Activated T-cell treated with anti-CD3 and anti-CD28 coated beads, Interleukin-2, amount 50 U/mL, for 4 hours (primary cell): ENCODE measurements around the gene MYO6. TPM values are rescaled to one million over a fixed set of nuclear protein-coding genes. Genes with fewer than 3 reads are reported as not detected.

Source experiments
- ATAC-seq, 2 donors: fragments of 200-7000 bp; cut with Tn5 transposase; one replicate each; pipeline ENCODE4 v1.10.0; 2021
- DNase-seq: peaks from one replicate; pipeline ENCODE4 v3.0.0-alpha.2; 2020
- H3K27me3 Mint-ChIP-seq: one replicate; pipeline ENCODE4 v1.8.0; 2021; ENCODE audit warnings: low read depth, mixed read lengths
- H3K36me3 Mint-ChIP-seq: one replicate; pipeline ENCODE4 v1.8.0; 2022; ENCODE audit warnings: mixed read lengths; ENCODE audit not compliant: insufficient read depth
- H3K4me1 Mint-ChIP-seq: one replicate; pipeline ENCODE4 v1.8.0; 2021; ENCODE audit warnings: low read depth, mixed read lengths
- H3K4me3 Mint-ChIP-seq: one replicate; pipeline ENCODE4 v1.8.0; 2021; ENCODE audit warnings: mild to moderate bottlenecking, moderate library complexity, mixed read lengths
- H3K9me3 Mint-ChIP-seq: one replicate; pipeline ENCODE4 v1.8.0; 2021; ENCODE audit warnings: mixed read lengths
- total RNA-seq, 3 donors: library from RNA; stranded (reverse); gene quantifications; one replicate each; pipeline ENCODE4 v1.2.1, GENCODE V29; 2021

MYO6 gene
- total RNA-seq, 3 donors from 2014 or later: 0.71 to 1.0 (median 0.92) TPM

- Mint-ChIP-seq H3K27me3 (no peaks in the 10 kb centered on the region), H3K9me3 (no peaks in the 10 kb centered on the region), H3K4me1 (no peaks in the 10 kb centered on the region), H3K4me3 (no peak overlapping the region), H3K36me3 (no peaks in the 10 kb centered on the region)
- ATAC-seq (no peak), DNase-seq (no peak)
Measured at GRCh38 chr6:75794351-75794846, 45.4 kb downstream of the MYO6 start.

GRCh38 chr6:75794954-75795739 is 46.1 kb downstream of the MYO6 start:
- H3K9me3 Mint-ChIP-seq: no peaks in the 10 kb centered on the region
- H3K36me3 Mint-ChIP-seq: no peaks in the 10 kb centered on the region
- ATAC-seq: no peak
- H3K4me3 Mint-ChIP-seq: no peak overlapping the region
- no peaks in the 10 kb centered on the region for H3K4me1 Mint-ChIP-seq
- H3K27me3 Mint-ChIP-seq: no peaks in the 10 kb centered on the region
- no peak for DNase-seq

GRCh38 chr6:75796723-75797122 is 47.7 kb downstream of the MYO6 start:
- no peak for DNase-seq
- Mint-ChIP-seq H3K36me3 (no peaks in the 10 kb centered on the region), H3K4me3 (no peak overlapping the region), H3K4me1 (no peaks in the 10 kb centered on the region), H3K9me3 (no peaks in the 10 kb centered on the region), H3K27me3 (no peaks in the 10 kb centered on the region)
- ATAC-seq: no peak

GRCh38 chr6:75800133-75800532 is 51.1 kb downstream of the MYO6 start:
- DNase-seq (no peak), ATAC-seq (no peak)
- no peaks in the 10 kb centered on the region for H3K36me3 Mint-ChIP-seq
- H3K9me3 Mint-ChIP-seq: no peaks in the 10 kb centered on the region
- H3K27me3 Mint-ChIP-seq: no peaks in the 10 kb centered on the region
- no peak overlapping the region for H3K4me3 Mint-ChIP-seq
- no peaks in the 10 kb centered on the region for H3K4me1 Mint-ChIP-seq

- no peak overlapping the region for H3K4me3 Mint-ChIP-seq
- DNase-seq: no peak
- ATAC-seq: no peak
- no peaks in the 10 kb centered on the region for H3K4me1 Mint-ChIP-seq
- no peaks in the 10 kb centered on the region for H3K27me3 Mint-ChIP-seq
- H3K36me3 Mint-ChIP-seq: no peaks in the 10 kb centered on the region
- no peaks in the 10 kb centered on the region for H3K9me3 Mint-ChIP-seq
Measured at GRCh38 chr6:75800708-75801505, 51.9 kb downstream of the MYO6 start.

GRCh38 chr6:75802366-75802765 is 53.3 kb downstream of the MYO6 start:
- Mint-ChIP-seq H3K4me1 (no peaks in the 10 kb centered on the region), H3K36me3 (no peaks in the 10 kb centered on the region), H3K4me3 (no peak overlapping the region), H3K9me3 (peaks cover 4% of the 10 kb centered on the region), H3K27me3 (no peaks in the 10 kb centered on the region)
- DNase-seq: no peak
- ATAC-seq: no peak

DNA sequence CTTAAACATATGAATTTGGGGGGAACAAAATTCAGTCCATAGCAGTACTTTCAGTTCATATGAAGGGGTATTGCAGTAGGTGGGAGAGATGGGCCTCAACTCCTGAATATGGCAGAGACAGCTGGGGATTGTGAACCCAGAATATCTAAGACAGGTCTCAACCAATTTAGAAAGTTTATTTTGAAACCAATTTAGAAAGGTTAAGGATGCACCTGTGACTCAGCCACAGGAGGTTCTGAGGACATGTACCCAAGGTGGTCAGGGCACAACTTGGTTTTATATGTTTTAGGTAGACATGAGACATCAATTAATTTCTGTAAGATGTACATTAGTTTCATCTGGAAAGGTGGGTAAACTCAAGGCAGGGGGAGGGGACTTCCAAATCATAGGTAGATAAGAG is 59.5 kb downstream of the MYO6 start:
- peaks cover 8% of the 10 kb centered on the region for H3K9me3 Mint-ChIP-seq
- no peak overlapping the region for H3K4me3 Mint-ChIP-seq
- ATAC-seq (no peak), DNase-seq (no peak)
- H3K36me3 Mint-ChIP-seq: no peaks in the 10 kb centered on the region
- H3K4me1 Mint-ChIP-seq: no peaks in the 10 kb centered on the region
- no peaks in the 10 kb centered on the region for H3K27me3 Mint-ChIP-seq

DNA sequence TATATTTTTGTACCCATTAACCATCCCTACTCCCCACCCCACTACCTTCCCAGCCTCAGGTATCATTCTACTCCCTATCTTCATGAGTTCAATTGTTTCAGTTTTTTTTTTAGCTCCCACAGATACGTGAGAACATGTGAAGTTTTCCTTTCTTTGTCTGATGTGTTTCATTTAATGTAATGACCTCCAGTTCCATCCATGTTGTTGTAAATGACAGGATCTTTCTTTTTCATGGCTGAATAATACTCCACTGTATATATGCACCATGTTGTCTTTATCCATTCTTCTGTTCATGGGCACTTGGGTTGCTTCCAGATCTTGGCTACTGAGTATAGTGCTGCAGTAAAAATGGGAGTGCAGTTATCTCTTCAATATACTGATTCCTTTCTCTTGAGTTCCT is 63.5 kb downstream of the MYO6 start:
- no peak for DNase-seq
- ATAC-seq: no peak
- H3K36me3 Mint-ChIP-seq: no peaks in the 10 kb centered on the region
- H3K4me1 Mint-ChIP-seq: no peaks in the 10 kb centered on the region
- peaks cover 4% of the 10 kb centered on the region for H3K9me3 Mint-ChIP-seq
- no peaks in the 10 kb centered on the region for H3K27me3 Mint-ChIP-seq
- H3K4me3 Mint-ChIP-seq: no peak overlapping the region

GRCh38 chr6:75813476-75814250 is 64.6 kb downstream of the MYO6 start:
- no peak for DNase-seq

DNA sequence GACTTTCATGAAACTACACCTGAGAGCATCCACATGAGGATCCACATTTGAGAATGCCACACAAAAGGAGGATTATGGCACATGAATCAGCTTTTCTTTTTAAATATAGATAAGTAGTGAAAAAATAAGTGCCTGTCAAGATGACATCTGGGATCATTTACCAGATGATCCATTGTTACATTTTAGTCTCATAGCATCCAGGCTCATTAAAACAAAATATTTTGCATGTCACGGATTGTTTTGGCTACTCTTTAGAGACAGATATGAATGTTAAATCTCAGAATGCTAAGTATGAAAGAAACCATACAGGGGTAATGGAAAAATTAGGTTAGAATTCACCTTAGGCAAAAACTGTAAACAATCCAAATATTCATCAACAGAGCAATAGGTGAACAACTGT is 66.7 kb downstream of the MYO6 start:
- Mint-ChIP-seq H3K36me3 (no peaks in the 10 kb centered on the region), H3K9me3 (peaks cover 4% of the 10 kb centered on the region), H3K27me3 (no peaks in the 10 kb centered on the region), H3K4me3 (no peak overlapping the region), H3K4me1 (no peaks in the 10 kb centered on the region)
- ATAC-seq (no peak), DNase-seq (no peak)

More at GRCh38 chr6:75813476-75814250, 64.6 kb downstream of the MYO6 start:
- Mint-ChIP-seq H3K27me3 (no peaks in the 10 kb centered on the region), H3K4me1 (no peaks in the 10 kb centered on the region), H3K4me3 (no peak overlapping the region), H3K36me3 (no peaks in the 10 kb centered on the region), H3K9me3 (peaks cover 4% of the 10 kb centered on the region)
- no peak for ATAC-seq

DNA sequence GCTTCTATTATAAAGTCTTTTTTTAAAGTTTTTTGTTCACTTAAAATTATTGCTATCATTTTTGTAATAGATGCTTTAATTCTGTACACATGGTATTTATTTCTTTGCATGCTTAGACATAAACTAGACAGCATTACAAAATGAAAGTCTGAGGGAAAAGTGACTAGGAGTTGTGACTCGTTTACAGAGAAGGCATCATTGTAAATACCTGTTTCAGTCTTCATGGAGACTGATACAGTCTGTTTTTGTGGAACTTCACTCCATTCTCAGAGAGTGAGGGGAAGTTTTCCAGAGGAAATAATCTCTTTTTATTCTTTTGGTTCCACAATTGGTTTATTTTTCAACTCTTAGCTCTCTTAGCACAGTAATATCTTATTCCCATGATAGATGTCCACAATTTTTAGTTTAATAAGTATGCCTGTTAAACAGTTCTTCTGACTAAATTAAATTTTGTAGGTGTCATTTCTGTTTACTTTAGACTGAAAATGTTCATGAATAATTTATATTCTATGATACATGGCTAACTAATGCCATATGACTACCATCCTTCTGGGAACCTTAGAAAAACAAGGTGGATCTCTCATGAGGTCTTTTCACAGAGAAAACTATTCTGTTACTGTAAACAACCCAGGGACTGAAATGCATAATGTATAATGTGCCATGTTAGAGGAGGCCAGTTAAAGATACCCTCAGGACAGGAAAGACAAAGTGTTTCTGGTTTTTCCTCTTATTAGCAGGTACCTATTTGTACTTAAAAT is 69.2 kb downstream of the MYO6 start:
- Mint-ChIP-seq H3K4me3 (no peak overlapping the region), H3K9me3 (no peaks in the 10 kb centered on the region), H3K4me1 (no peaks in the 10 kb centered on the region), H3K27me3 (no peaks in the 10 kb centered on the region), H3K36me3 (no peaks in the 10 kb centered on the region)
- ATAC-seq (no peak), DNase-seq (no peak)

- no peaks in the 10 kb centered on the region for H3K36me3 Mint-ChIP-seq
- no peaks in the 10 kb centered on the region for H3K4me1 Mint-ChIP-seq
- DNase-seq (no peak), ATAC-seq (no peak)
- no peaks in the 10 kb centered on the region for H3K27me3 Mint-ChIP-seq
- H3K9me3 Mint-ChIP-seq: no peaks in the 10 kb centered on the region
- no peak overlapping the region for H3K4me3 Mint-ChIP-seq
Measured at GRCh38 chr6:75819776-75820487, 70.9 kb downstream of the MYO6 start.

DNA sequence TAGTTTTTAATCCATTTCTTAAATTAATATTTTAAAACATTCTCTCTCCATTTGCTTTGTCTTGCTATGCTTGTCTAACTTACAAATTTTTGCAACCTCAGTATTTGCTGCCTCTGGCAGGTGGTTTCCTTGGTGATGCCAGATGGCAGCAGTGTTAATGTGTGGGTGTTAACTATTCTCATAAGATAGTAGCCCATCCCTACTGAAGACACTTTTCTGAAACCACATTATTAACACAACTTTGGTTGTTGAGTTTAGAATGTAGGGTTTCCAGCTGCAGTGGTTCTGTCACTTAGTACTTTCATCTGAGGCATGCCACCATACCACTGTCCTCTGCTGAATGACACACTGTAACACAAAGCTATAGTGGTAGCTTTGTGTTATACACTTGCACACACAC is 75.1 kb downstream of the MYO6 start:
- Mint-ChIP-seq H3K36me3 (no peaks in the 10 kb centered on the region), H3K9me3 (no peaks in the 10 kb centered on the region), H3K4me3 (no peak overlapping the region), H3K27me3 (no peaks in the 10 kb centered on the region), H3K4me1 (no peaks in the 10 kb centered on the region)
- no peak for ATAC-seq
- DNase-seq: no peak
